ENCODE data around the gene AHRR.
"Not testable (repeated sequence)": the region's sequence is repeated elsewhere in the genome, so short reads cannot be mapped to it uniquely, and the experiment has no call there.

Gene AHRR

GRCh38 chr5:484556-484955 lies 163.0 kb downstream of the AHRR start:
- DNase-seq: no peak

- no peak for DNase-seq
Measured at GRCh38 chr5:485113-485945, 163.8 kb downstream of the AHRR start.

GRCh38 chr5:485946-486491 lies 164.5 kb downstream of the AHRR start:
- no peak for DNase-seq

- not testable (repeated sequence) for DNase-seq
Measured at GRCh38 chr5:486597-486996, 165.1 kb downstream of the AHRR start.
